Kidney epithelial cell (primary cell): Measurements from ENCODE around the gene HIRIP3. TPM values are rescaled to one million over a fixed set of nuclear protein-coding genes. Genes with fewer than 3 reads are reported as not detected.
"Not testable (repeated sequence)": the region's sequence is repeated elsewhere in the genome, so short reads cannot be mapped to it uniquely, and the experiment has no call there.

Experiments used
- DNase-seq: peaks from one replicate; pipeline ENCODE4 v3.0.0-alpha.2; 2010; ENCODE audit warnings: low read depth
- H3K27me3 ChIP-seq: 2 replicates; pipeline ENCODE4 v1.6.0; 2011; ENCODE audit warnings: low read length; ENCODE audit not compliant: control insufficient read depth, insufficient read depth
- H3K36me3 ChIP-seq: 2 replicates; pipeline ENCODE4 v1.5.1; 2011; ENCODE audit warnings: low read length; ENCODE audit not compliant: control insufficient read depth, insufficient read depth
- H3K4me3 ChIP-seq: 2 replicates; pipeline ENCODE4 v1.5.1; 2011; ENCODE audit warnings: low read depth, mild to moderate bottlenecking, control low read depth, low read length
- CTCF ChIP-seq: IDR thresholded peaks from 2 replicates; pipeline ENCODE4 v1.5.1; 2011; ENCODE audit warnings: mild to moderate bottlenecking, moderate library complexity, low read length, control low read depth, inconsistent platforms; ENCODE audit not compliant: insufficient read depth, poor library complexity, severe bottlenecking
- total RNA-seq: library from RNA; depleted of rRNA; stranded (reverse); fragments of >200 nt; gene quantifications from 2 replicates; pipeline ENCODE4 v1.2.3, GENCODE V29; 2015

HIRIP3 gene
- total RNA-seq = 13.2 and 20.3 TPM in 2 replicates

DNA sequence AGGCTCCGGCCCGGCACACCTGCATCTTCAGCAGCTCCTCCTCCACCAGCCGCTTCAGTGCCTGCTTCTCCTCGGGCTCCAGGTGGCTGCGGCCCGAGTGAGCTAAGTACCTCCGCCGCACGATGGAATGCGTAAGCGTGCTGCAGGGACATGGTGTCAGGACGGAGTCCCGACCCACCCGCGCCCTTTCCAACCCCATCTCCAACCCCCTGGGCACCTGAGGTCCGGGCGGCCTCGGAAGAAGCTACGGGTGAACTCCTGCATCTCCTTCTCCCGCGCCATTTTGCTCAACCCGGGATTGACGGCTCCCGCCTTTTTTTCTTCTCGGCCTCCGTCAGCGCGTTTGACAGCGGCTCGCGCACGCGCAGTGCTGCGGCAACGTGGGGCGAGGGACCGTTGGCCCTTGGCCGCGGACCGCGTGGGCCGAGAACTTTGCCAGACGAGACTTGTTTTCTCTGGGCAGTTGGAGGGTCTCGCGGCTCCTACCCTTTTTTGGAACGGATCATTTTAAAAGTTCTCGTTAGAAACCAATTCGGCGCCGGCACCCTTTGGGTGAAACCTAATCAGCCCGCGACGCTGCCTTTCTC, at the start of gene HIRIP3:
Gene HIRIP3 (minus strand): TSS at position 294 of the 587 bp plus-strand sequence. CDS start 12 bp downstream, at position 282.
- TF ChIP-seq CTCF = no peak
- DNase-seq = no peak
- H3K4me3 ChIP-seq = peak within 1 kb of the TSS; percentile 96
- H3K27me3 ChIP-seq = no peaks in the 10 kb centered on the region
- peaks cover 2% of the 10 kb centered on the region for H3K36me3 ChIP-seq

GRCh38 chr16:30041841-30042240, 46.4 kb upstream of the HIRIP3 start:
- peak; percentile 51 for TF ChIP-seq CTCF
- Histone ChIP-seq H3K4me3 (no peak overlapping the region), H3K27me3 (peaks cover 2% of the 10 kb centered on the region), H3K36me3 (no peaks in the 10 kb centered on the region)
- no peak for DNase-seq

- H3K4me3 ChIP-seq, H3K27me3 ChIP-seq, H3K36me3 ChIP-seq, DNase-seq: not testable (repeated sequence)
Observed at GRCh38 chr16:30040690-30041089, 45.3 kb upstream of the HIRIP3 start.

DNA sequence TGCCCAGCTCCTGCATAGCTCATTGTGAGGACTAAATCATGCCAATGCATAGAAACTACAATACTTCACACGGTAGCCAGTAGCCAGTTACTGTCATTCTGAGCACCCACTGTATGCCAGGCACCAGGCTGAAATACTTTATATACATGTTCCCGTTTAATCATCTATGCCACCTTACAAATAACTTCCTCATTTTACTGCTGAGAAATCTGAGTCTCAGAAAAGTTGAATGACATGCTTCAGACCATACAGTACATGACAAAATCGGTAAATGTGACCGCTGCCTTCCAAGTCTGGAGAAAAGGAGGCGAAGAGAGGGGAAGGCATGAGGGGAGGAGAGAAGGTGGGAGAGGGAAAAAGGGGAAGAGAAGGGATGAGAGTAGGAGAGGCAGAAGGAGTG, 44.8 kb upstream of the HIRIP3 start:
- Histone ChIP-seq H3K4me3 (no peak overlapping the region), H3K36me3 (no peaks in the 10 kb centered on the region), H3K27me3 (peaks cover 6% of the 10 kb centered on the region)
- DNase-seq = no peak
- no peak for TF ChIP-seq CTCF

GRCh38 chr16:30033270-30033669, 37.9 kb upstream of the HIRIP3 start:
- Histone ChIP-seq H3K36me3 (no peaks in the 10 kb centered on the region), H3K4me3 (no peak overlapping the region), H3K27me3 (peaks cover 49% of the 10 kb centered on the region)
- DNase-seq = peak; percentile 23
- no peak for TF ChIP-seq CTCF

DNA sequence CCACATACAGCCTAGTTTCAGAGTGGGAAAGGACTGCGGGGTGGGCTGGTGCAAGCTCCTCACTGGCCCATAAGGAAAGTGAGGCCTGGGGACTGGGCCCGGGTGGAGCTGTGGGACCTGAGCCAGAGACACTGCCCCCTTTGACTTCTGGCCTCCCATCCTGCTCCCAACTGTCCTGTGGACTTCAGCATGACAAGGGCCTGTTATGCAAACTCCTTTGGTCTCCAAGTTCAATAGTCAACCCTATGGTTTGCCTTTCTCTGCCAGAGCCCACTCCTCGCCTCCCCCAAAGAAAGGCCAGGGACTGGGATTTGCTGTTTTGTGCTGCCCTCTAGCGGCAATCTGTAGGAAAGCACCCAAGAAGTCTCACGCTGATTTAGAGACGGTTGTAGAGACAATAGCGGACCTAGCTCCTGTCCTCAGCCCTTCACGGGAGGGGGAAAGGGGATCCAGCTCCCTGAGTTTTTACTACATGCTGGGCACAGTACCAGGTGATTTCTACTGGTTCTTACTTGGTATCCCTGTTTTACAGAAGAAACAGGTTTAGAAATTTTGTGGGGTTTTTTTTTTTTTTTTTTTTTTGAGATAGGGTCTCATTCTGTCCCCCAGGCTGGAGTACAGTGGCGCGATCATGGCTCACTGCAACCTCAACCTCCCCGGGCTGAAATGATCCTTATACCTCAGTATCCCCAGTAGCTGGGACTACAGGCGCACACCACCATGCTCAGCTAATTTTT, 36.8 kb upstream of the HIRIP3 start:
- DNase-seq = peak; percentile 21
- Histone ChIP-seq H3K4me3 (no peak overlapping the region), H3K27me3 (peaks cover 55% of the 10 kb centered on the region), H3K36me3 (no peaks in the 10 kb centered on the region)
- TF ChIP-seq CTCF = peak; percentile 81
